OCI-LY7 (cell line): ENCODE measurements around the gene BBS5. TPM values are rescaled to one million over a fixed set of nuclear protein-coding genes. Genes with fewer than 3 reads are reported as not detected.

Experiments used
- BruUV-seq: library from RNA; stranded (reverse); fragments of 400-500 nt; replicated peaks from 2 replicates; lab custom pipeline; 2021; lab: Mats Ljungman, UMichigan
- CTCF ChIA-PET: fragments of 300-600 bp; sonication (Branson Sonifier 250); formaldehyde crosslinking; loops from one replicate; lab custom pipeline; 2022; ENCODE audit warnings: antibody characterized with exemption; ENCODE audit not compliant: unreplicated experiment; lab: Charles Lee
- POLR2A ChIA-PET: fragments of 300-600 bp; sonication (Branson Sonifier 250); formaldehyde crosslinking; loops from one replicate; lab custom pipeline; 2022; ENCODE audit warnings: antibody characterized with exemption; lab: Charles Lee
- DNase-seq: peaks from one replicate; pipeline ENCODE4 v3.0.0-alpha.2; 2015; ENCODE audit warnings: low spot score
- H2AFZ ChIP-seq: fragments of 200-600 bp; sonication (generic), shearing (Covaris generic); 2 replicates; pipeline ENCODE4 v1.6.1; 2014; ENCODE audit warnings: mild to moderate bottlenecking, antibody characterized with exemption, low read length, moderate library complexity
- H3K27ac ChIP-seq: fragments of 200-600 bp; sonication (generic); 2 replicates; pipeline ENCODE4 v1.5.1; 2014; ENCODE audit warnings: mixed run types, low read depth, mild to moderate bottlenecking, moderate library complexity, low read length, inconsistent platforms; ENCODE audit not compliant: poor library complexity, severe bottlenecking
- H3K36me3 ChIP-seq: fragments of 200-600 bp; sonication (generic); 2 replicates; pipeline ENCODE4 v1.6.1; 2014; ENCODE audit warnings: mild to moderate bottlenecking, antibody characterized with exemption, low read length, moderate library complexity, mixed read lengths; ENCODE audit not compliant: insufficient read depth
- H3K4me1 ChIP-seq: fragments of 200-600 bp; sonication (generic); 2 replicates; pipeline ENCODE4 v1.5.1; 2014; ENCODE audit warnings: mild to moderate bottlenecking, low read length; ENCODE audit not compliant: insufficient read depth, poor library complexity, severe bottlenecking
- H3K4me2 ChIP-seq: fragments of 200-600 bp; sonication (generic); 2 replicates; pipeline ENCODE4 v1.6.1; 2014; ENCODE audit warnings: mild to moderate bottlenecking, low read length
- H3K4me3 ChIP-seq: fragments of 200-600 bp; sonication (generic); 2 replicates; pipeline ENCODE4 v1.5.1; 2014; ENCODE audit warnings: mild to moderate bottlenecking, low read depth, low read length; ENCODE audit not compliant: poor library complexity, severe bottlenecking
- H3K79me2 ChIP-seq: fragments of 200-600 bp; sonication (generic); 2 replicates; pipeline ENCODE4 v1.6.1; 2016; ENCODE audit warnings: low read depth, mild to moderate bottlenecking, low read length, moderate library complexity, mixed read lengths; ENCODE audit not compliant: insufficient read depth
- H3K9me2 ChIP-seq: fragments of 200-600 bp; sonication (generic); 2 replicates; pipeline ENCODE4 v1.6.1; 2016; ENCODE audit warnings: mild to moderate bottlenecking, low read length, mixed read lengths; ENCODE audit not compliant: insufficient read depth
- H3K9me3 ChIP-seq: fragments of 200-600 bp; sonication (generic); 2 replicates; pipeline ENCODE4 v1.6.1; 2014; ENCODE audit warnings: mild to moderate bottlenecking, mixed run types, low read length, mixed read lengths
- H4K20me1 ChIP-seq: fragments of 200-600 bp; sonication (generic); 2 replicates; pipeline ENCODE4 v1.6.1; 2014; ENCODE audit warnings: mild to moderate bottlenecking, antibody characterized with exemption, low read length, moderate library complexity, mixed read lengths; ENCODE audit not compliant: insufficient read depth
- EZH2phosphoT487 ChIP-seq: fragments of 200-600 bp; sonication (generic); IDR thresholded peaks from 2 replicates; pipeline ENCODE4 v1.6.1; 2018; ENCODE audit warnings: low read depth, borderline replicate concordance, mild to moderate bottlenecking, mixed run types, antibody characterized with exemption, low read length, moderate library complexity, mixed read lengths
- intact Hi-C: fragments of 100-400 bp; cut with micrococcal nuclease; formaldehyde crosslinking; loops from one replicate; pipeline ENCODE4 v1.10.0; 2022; ENCODE audit not compliant: unreplicated experiment
- total RNA-seq, 2 experiments: library from RNA; depleted of rRNA in 1 of 2; stranded (reverse); fragments of >200 nt in 1 of 2; shearing (Covaris generic) in 1 of 2; gene quantifications; 2 replicates each; pipeline ENCODE4 v1.2.3, GENCODE V29; 2014 to 2022
- TF ChIP-seq, protein P1 (sequence below): fragments of 200-600 bp; sonication (generic); conservative IDR thresholded peaks from 2 replicates; pipeline ENCODE4 v1.5.1; 2014; ENCODE audit warnings: mild to moderate bottlenecking, antibody characterized with exemption, low read length, moderate library complexity, mixed read lengths

The BBS5 gene
- total RNA-seq, 2 experiments from 2014 or later = 0.11 to 0.13 TPM

GRCh38 chr2:169472249-169472648 lies 7.0 kb upstream of the BBS5 start:
- Histone ChIP-seq H3K79me2 (no peaks in the 10 kb centered on the region), H2AFZ (no peak overlapping the region), H3K9me3 (no peaks in the 10 kb centered on the region), H3K27ac (no peak overlapping the region), H3K4me3 (no peak overlapping the region), H3K4me2 (no peak overlapping the region), H4K20me1 (no peaks in the 10 kb centered on the region), H3K36me3 (no peaks in the 10 kb centered on the region), H3K4me1 (no peaks in the 10 kb centered on the region), H3K9me2 (no peaks in the 10 kb centered on the region)
- BruUV-seq = no TSS peak
- intact Hi-C loops = no loop called here
- DNase-seq = no peak
- ChIA-PET CTCF (no interaction called here), POLR2A (interaction anchor here (0.9 kb wide), 1 partner anchor 188 kb away, joined by 3 read pairs; no protein-coding TSS in a partner anchor)
- TF ChIP-seq, protein P1, sequence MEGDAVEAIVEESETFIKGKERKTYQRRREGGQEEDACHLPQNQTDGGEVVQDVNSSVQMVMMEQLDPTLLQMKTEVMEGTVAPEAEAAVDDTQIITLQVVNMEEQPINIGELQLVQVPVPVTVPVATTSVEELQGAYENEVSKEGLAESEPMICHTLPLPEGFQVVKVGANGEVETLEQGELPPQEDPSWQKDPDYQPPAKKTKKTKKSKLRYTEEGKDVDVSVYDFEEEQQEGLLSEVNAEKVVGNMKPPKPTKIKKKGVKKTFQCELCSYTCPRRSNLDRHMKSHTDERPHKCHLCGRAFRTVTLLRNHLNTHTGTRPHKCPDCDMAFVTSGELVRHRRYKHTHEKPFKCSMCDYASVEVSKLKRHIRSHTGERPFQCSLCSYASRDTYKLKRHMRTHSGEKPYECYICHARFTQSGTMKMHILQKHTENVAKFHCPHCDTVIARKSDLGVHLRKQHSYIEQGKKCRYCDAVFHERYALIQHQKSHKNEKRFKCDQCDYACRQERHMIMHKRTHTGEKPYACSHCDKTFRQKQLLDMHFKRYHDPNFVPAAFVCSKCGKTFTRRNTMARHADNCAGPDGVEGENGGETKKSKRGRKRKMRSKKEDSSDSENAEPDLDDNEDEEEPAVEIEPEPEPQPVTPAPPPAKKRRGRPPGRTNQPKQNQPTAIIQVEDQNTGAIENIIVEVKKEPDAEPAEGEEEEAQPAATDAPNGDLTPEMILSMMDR = no peak
- no peak for TF ChIP-seq EZH2phosphoT487

DNA sequence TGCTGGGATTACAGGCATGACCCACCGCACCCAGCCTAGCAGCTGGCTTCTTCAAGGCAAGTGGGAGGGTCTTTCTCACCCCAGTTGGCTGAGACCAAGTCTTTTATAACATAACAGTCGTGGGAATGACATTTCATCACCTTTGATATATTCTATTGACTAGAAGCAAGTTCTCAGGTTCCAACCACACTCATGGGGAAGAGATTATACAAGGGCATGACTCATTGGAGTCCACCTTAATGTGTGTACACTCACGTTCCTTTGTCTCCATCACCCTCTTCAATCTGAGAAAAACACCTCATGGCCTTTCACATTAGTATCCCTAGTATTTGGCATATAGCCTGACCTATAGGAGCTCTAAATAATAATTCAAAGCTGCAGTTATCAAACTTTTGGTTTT lies 2.8 kb upstream of the BBS5 start:
- no peaks in the 10 kb centered on the region for H3K9me3 ChIP-seq
- ChIA-PET POLR2A (interaction anchor here (0.7 kb wide), 1 partner anchor 357 kb away, joined by 4 read pairs; no protein-coding TSS in a partner anchor), CTCF (no interaction called here)
- H4K20me1 ChIP-seq = no peaks in the 10 kb centered on the region
- no peak overlapping the region for H3K27ac ChIP-seq
- no peaks in the 10 kb centered on the region for H3K79me2 ChIP-seq
- no peaks in the 10 kb centered on the region for H3K36me3 ChIP-seq
- TF ChIP-seq, protein P1 = no peak
- no peak for TF ChIP-seq EZH2phosphoT487
- H3K4me1 ChIP-seq = peaks cover 4% of the 10 kb centered on the region
- H2AFZ ChIP-seq = no peak overlapping the region
- intact Hi-C loops = no loop called here
- H3K4me3 ChIP-seq = no peak overlapping the region
- DNase-seq = no peak
- H3K9me2 ChIP-seq = no peaks in the 10 kb centered on the region
- H3K4me2 ChIP-seq = no peak overlapping the region
- no TSS peak for BruUV-seq

DNA sequence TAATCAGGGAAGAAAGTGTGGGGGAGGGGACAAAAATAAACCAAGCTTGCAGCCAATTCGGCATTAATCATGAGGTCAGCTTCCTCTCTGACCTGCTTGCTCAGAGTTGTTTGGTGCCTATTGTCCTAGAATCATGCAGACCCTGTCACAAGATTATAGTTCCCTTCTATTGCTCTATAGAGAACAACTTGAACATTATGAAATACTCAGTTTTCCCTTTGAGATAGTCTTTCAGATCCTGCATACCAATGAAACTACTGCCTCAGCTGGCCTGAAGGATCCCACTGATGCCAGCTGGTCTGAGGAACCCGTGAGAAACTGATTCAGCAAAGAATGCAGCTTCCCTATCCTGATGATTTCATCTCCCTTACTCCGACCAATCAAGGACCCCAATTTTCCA lies 955 bp upstream of the BBS5 start:
- Histone ChIP-seq H2AFZ (peak overlapping the region; percentile 81; the same call in 1 of the 2 replicates), H3K9me2 (no peaks in the 10 kb centered on the region), H4K20me1 (no peaks in the 10 kb centered on the region), H3K4me2 (no peak overlapping the region), H3K36me3 (no peaks in the 10 kb centered on the region), H3K4me1 (peaks cover 4% of the 10 kb centered on the region), H3K4me3 (no peak overlapping the region), H3K9me3 (no peaks in the 10 kb centered on the region), H3K27ac (no peak overlapping the region), H3K79me2 (no peaks in the 10 kb centered on the region)
- CTCF ChIA-PET = no interaction called here
- POLR2A ChIA-PET = interaction anchor here (0.6 to 0.9 kb wide), 2 partner anchors 36 to 367 kb away, joined by 4 read pairs; no protein-coding TSS in a partner anchor
- intact Hi-C loops = no loop called here
- BruUV-seq = no TSS peak
- DNase-seq = no peak
- TF ChIP-seq EZH2phosphoT487 = no peak
